ENCODE data around the gene WIPF1.

WIPF1 gene, protein sequence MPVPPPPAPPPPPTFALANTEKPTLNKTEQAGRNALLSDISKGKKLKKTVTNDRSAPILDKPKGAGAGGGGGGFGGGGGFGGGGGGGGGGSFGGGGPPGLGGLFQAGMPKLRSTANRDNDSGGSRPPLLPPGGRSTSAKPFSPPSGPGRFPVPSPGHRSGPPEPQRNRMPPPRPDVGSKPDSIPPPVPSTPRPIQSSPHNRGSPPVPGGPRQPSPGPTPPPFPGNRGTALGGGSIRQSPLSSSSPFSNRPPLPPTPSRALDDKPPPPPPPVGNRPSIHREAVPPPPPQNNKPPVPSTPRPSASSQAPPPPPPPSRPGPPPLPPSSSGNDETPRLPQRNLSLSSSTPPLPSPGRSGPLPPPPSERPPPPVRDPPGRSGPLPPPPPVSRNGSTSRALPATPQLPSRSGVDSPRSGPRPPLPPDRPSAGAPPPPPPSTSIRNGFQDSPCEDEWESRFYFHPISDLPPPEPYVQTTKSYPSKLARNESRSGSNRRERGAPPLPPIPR

DNA sequence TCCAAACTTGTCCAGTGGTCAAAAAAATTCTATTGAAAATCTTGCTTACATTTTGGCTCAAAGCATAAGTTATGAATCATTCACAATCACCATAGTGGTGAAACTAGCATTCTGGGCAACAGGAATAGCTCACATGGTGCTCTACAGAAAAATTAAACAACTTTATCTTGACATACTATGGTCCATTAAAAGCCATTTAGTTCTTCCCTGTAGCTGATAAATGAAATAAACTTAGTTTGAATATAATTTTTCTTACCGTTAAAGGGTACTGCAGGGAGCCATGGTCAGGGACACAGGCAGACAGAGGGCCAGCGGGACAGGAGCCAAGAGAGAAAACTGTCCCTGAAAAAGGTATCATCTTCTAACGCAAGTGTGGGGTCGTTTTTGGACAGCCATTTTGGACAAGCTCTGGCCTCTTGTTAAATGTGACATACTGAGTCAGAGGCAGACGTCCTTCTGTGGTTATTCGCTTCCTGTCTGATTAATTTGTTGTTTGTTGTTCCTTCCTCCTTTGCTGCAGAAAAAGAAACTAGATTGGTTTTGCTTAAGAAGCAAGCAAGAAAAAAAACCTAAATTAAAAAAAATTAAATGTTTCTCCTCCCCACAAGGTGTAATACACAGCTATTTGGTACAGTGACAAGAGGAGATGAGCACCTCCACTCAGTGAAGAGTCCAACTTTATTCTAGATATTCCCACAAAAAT is at the start of gene WIPF1:
Gene WIPF1, minus strand, starts transcription at position 460 of the 703 bp plus-strand sequence. CDS start 12,231 bp downstream, outside the sequence.
- DNase-seq (ENCODE audit: low read depth) = no peak

DNA sequence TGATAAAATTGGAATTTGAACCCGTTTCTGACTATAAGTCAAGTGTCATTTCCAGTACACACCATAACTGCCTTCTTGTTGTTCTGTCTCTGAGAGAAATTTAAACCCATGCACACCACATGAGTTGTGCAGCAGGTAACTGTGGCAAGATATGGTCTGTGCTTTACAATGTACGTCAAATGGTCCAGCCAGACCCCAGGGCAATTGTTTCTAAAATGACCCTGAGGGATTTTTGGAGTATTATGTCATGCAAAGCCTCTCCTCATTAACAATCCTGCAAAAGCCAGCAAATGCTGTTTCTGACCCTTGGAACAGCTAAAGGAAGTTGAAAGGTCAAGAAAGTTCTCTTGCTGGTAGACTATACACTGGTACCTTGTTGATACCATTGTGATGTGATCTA is 47.7 kb upstream of the WIPF1 start:
- no peak for DNase-seq (ENCODE audit: low read depth)

DNA sequence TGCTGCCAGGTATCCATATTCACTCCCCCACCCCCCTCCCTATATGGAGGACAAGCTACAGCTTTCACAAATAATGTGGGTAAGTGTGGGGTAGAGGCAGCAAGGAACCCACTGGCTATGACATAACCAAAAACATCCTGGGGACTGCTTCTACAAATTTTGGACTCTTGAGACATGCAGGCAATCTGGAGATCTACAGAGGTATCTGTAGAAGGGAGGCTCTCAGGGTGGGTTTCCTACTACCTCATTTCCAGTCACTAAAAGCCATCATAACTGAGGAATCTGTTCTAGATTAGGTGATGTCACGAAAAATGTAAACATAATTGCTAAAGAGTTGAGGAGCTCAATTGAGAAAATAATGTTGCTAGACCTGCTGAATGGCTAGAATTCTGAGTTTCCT is 46.8 kb upstream of the WIPF1 start:
- no peak for DNase-seq (ENCODE audit: low read depth)

DNA sequence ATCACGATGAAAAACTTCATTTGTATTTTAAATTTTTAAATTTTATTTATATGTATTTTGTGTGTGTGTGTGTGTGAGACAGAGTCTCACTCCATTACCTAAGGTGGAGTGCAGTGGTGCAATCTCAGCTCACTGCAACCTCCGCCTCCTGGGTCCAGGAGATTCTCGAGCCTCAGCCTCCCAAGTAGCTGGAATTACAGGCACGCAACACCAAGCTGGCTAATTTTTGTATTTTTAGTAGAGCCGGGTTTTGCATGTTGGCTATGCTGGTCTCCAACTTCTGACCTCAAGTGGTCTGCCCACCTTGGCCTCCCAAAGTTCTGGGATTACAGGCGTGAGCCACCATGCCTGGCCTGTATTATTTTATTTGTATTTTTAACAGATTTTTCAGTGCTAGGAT is 45.8 kb upstream of the WIPF1 start:
- no peak for DNase-seq (ENCODE audit: low read depth)

DNA sequence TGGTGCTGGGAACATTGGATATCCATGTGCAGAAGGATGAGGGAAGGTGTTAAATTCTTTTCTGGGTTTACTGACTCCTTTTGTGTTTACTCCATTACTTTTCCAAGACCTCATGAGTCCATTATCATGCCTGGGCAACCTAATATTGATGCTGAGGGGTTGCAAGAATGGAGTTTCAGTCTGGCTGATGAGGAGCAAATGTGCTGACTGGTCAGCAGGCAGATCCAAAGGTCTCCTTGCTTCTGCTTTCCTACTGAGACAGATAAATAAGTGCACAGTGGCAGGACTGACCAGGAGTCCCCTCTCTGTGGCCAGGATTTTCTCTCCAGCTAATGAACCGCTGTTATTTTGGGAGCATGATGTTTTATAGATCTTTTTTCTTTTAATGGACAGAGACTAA is 43.6 kb upstream of the WIPF1 start:
- DNase-seq (ENCODE audit: low read depth) = no peak

DNA sequence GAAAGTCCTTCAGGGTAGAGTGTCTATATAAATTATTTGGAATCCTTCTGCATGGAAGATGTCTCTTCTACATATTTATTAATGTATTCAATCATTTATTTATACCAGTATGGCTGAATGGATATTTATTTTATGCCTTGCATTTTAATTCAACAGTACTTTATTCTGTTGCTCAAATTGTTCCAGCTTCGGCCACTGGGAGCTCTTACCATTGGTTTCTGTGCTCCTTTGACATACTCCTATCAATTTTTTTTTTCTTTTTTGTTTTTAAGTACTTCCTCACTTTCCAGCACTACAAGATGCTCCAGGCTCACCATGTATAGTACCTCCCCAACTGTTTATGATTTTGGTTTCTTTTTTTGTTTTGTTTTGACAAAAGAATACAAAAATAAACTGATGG is 39.4 kb upstream of the WIPF1 start:
- DNase-seq (ENCODE audit: low read depth) = no peak

DNA sequence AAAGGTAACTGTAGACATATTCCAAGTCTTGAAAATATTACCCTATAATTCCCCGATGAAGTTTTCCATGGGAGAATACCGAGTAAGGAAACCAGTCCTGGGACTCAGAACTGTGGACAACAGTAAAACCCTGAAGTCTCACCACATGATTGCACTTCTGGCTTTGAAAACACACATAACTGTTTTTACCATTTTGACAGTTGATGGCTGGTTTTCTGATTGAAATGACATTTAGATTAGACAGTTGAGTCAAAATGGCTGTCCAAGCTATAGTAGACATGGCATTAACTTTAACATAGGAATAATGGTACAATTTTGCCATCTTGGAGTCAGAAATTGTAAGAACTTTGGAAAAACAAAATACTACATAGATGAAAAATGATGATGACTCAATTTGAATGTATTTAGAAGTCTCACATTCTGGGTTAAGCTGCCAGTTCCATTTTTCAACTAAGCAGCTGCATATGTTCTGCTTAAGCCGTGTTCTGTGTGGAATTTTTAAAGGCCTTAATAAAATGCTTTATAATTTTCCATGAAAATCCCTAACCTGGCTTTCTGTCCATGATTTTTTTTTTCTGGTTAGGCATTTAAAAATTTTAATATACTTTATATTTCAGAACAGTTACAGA is 38.3 kb upstream of the WIPF1 start:
- no peak for DNase-seq (ENCODE audit: low read depth)

DNA sequence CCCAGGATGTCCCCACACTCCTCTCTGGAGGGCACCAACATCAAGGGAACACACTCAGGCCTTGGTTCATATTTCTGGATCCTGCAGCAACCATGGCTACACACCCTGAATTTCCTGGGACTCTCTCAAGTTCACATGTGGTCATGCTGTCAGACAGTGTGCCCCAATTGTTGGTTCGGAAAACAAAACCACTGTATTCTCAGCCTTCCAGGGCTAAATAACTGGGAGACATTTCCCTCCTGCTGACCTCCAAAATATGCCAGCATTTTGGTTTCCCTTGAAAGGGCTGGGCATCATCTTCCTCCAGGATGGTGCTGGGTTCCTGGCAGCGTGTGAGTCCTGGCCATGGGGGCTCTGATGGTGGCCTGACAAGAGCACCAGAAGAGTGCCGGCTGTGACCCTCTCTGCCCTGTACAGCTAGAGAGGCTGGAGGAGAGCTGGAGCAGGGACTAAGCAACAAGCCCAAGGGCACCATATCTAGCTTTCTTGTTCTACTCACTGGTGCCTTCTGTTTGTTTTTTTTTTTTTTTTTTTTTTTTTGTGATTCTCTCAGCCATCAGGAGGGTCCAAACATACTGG is 37.5 kb upstream of the WIPF1 start:
- no peak for DNase-seq (ENCODE audit: low read depth)

DNA sequence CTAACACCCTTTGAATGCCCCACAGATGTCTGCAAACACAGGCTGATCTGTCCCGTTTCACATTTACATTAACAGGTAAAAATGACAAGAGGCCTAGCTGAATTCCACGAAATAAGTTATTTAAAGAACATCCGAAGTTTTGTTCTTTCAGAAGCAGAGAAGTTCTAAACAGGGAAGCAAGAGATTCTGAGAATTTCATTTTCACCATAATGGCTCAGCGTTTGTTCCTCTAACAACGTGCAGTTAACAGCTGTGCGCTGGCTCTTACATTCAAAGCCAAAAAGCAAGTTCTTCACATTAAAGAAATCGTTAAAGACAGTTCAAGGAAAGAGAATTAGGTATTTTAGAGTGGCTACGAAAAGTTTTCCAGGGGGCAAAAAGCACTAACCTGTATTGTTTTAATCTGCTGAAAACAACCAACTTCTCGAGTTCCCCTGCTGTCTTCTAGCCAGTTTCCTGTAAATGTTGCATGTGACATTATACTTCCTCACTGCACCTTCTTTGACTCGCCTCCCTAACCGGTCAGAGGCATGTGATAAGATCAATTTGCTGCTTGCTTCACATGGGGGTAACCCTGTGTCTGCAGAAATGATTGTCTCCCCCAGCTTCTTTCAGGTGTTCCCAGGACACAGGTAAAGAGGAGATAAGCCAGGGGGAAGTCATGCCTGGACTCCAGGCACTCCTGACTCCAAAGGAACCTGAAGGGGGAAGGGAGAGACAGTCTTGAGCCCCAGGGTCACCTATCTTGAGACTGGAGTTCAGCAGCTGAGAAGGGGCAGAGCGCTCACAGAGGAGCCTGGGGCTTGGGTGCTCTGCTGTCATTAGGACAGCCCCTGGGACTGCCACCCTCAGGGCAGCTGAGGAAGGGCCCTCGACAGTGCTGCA is 36.8 kb upstream of the WIPF1 start:
- DNase-seq (ENCODE audit: low read depth) = peak; percentile 42

DNA sequence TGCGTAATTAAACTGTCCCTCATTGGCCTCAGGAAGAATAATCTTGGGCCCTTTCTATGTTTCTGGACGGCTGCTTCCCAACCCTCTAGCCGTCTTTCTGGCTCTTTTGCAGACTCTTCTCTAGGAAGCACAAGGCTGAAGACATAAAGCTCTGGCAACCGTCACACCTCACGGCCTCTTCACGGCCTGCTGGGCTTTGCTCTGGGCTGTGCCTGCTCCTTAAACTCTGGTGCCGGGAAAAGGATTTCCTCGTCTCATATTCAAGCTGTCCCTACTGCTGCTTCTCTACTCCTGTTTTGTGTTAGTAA is 36.0 kb upstream of the WIPF1 start:
- DNase-seq (ENCODE audit: low read depth) = no peak

DNA sequence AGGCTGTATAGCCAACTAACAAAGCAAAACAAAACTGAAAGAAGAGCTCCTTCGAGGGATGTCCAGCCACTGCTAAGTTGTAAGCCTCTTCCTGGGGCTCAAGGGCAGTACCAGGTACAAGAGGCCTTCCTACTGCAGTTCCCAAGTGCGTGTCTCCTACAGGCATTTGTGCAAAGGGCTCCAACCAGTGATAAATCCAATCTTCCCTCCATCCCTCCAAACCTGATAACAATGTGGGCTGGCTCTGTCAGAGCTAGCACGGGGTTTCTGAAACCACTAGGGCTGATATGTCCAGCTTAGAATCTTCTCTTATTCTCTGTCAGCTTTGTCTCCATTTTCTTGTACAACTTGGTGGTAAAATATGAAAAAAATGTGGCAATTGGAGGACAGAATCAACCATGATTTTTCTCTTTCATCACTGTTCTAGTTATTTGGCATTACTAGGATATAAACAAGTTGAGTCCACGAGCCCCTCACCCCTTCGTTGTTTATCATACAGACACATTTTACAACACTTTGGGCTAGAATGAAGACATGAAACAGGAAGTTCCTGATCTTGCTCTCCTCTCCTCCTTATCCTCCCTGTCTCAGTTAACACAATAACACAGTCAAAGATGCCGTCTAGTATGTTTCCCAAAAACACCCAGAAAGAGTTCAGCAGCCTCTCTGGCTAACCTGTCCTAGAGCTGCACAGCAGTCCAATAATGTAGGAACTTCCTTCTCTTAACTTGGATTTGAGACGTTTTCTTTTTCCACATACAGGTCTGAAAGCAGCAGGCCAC is 35.4 kb upstream of the WIPF1 start:
- DNase-seq (ENCODE audit: low read depth) = no peak

DNA sequence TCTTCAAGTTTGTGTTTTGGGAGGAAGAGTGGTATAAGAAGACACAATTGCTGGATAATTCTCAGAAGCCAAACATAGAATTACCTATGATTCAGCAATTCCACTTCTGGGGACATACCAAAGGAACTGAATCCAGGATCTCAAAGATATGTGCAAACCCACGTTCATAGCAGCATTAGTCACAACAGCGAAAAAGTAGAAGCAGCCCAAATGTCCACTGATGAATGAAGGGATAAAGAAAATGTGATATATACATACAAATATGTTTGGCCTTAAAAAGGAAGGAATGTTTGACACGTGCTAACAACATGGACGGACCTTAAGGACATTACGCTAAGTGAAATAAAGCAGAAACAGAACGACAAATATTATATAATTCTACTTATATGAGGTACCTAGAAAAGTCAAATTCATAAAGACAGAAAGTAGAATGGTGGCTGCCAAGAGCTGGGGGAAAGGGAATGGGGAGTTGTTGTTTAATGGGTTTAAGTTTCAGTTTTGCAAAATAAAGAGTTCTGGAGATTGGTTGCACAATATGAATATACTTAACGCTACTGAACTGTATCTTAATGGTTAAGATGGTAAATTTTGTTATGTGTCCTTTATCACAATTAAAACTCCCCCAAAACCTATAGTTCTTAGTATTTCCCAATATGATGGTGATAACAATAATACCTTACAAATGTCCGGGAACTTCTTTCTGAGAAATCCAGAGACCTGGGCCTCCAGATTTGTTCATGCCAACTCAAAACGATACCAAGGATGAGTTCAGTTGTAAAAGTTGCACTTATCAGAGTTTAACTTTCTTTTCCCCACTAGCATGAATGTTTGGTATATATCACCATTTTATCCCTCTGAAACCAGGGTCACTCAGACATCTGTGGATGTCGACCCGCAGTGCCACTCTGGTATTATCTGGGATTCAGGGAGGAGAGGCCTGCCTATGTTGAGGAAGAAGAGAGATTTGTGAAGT is 33.7 kb upstream of the WIPF1 start:
- no peak for DNase-seq (ENCODE audit: low read depth)

DNA sequence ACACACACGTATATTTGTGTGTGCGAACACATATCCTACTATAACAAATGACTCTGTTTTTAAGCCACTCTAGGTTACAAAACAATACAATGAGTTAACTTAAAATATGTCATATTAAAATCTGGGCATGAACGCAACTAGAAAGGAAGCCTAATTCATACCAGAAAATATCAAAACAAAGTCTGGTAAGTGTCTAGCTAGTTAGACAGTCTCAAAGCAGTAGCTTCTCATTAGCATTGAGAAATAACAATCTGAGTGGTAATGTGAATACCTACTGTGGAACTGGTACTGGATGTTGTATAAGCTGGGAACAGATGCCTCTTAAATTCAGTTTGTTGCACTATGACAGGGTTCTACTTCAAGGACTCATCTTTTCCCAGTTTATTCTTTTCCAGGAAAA is 32.5 kb upstream of the WIPF1 start:
- DNase-seq (ENCODE audit: low read depth) = no peak

DNA sequence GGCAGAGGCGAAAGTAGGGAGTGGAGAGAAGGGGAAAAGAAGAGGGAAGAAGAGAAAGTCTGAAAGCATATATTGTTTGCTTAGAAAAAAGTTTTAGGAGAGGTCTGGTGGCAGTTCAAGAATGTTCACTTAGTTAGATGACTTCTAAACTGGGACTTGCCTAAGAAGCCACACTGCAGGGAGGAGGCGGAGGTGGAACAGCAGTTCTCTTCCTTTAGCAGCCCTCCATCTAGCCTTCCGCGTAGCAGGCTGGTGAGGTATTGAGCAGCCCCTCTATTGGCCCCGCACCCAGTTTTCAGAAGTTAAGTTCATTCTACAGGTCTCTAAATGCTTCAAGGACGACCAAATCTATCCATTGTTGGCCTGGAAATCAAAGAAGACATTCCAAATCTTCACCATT is 31.9 kb upstream of the WIPF1 start:
- no peak for DNase-seq (ENCODE audit: low read depth)

DNA sequence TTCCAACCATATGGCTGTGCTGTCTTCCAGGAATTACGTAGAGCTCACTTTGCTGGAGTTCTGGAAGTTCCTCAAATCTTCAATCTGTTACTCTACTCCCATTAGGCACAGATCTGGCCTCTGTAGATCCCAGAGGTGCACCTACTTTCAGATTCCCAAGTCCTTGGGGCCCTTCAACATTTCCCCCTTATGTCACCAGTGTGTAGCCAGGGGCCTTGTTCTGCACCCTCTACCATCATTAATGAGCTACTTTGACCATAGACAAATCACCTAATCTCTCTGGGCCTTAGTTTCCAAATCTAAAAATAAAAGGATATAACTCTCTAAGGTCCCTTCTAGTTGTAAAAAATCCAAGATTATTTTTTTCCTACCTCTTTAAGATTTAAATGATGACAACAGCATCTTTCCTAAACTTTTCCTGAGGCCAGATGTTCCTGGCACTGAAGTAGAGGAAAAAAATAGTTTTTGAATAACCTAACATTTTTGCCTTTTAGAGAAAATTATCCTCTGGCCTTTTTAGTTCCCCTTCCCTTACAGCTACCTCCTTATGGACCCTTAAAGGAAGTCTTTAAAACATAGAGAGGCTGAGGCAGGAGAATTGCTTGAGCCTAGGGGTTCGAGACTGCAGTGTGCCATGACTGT is 31.0 kb upstream of the WIPF1 start:
- no peak for DNase-seq (ENCODE audit: low read depth)

DNA sequence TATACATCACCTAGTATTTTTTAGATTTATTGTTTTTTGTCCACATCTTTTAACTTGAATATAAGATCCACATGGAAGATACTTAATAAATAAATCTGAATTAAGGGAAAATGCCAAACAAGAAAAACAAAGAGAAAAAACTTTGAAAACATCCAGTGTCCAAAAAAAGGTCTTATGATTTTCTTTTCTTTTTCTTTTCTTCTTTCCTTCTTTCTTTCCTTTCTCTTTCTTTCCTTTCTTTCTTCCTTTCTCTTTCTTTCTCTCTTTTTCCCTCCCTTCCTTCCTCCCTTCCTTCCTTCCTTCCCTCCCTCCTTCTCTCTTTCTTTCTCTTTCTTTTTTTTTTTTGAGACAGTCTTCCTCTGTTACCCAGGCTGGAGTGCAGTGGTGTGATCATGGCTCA is 29.6 kb upstream of the WIPF1 start:
- DNase-seq (ENCODE audit: low read depth) = no peak

DNA sequence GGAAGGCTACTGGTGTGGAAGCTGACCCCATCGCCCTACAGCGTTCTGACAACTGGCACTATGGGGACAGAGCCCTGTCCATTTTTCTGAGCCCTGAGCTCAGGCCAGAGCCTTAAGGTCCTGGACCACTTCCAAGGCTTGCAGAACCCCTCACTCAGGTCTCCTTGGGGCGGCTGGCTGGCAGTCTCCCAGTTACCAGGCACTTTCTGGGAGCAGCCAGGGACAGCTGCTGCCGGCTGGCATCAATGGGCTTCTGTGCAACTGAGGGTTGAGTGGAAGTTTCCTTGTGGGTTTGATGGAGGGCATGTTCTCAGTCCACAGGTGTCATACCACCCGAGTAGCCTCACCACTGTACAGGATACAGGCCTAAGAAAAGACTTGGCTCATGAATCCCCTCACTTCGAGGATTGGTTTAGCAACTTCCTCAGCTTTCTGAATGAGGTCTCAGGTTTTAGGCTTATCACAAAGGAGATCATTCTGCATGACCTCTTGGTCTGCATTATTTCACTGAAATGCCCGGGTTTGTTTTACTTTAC is 27.4 kb upstream of the WIPF1 start:
- no peak for DNase-seq (ENCODE audit: low read depth)

DNA sequence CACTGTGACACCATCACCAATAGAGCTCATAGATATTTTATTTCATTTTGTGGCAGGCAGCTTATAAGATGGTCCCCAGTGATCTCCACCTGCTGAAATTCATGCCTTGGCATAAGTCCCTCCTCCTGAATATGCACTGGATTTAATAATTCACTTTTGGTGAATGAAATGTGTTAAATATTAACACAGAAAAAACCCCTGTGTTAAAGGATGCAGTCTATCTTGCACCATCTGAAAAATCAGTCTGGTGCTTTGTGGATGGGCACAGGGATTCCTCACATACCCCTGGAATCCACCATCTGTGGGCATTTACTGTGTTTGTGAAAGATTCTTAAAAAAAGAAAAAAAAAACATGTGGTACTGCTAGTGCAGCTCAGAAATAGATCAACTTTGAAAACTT is 26.1 kb upstream of the WIPF1 start:
- no peak for DNase-seq (ENCODE audit: low read depth)

DNA sequence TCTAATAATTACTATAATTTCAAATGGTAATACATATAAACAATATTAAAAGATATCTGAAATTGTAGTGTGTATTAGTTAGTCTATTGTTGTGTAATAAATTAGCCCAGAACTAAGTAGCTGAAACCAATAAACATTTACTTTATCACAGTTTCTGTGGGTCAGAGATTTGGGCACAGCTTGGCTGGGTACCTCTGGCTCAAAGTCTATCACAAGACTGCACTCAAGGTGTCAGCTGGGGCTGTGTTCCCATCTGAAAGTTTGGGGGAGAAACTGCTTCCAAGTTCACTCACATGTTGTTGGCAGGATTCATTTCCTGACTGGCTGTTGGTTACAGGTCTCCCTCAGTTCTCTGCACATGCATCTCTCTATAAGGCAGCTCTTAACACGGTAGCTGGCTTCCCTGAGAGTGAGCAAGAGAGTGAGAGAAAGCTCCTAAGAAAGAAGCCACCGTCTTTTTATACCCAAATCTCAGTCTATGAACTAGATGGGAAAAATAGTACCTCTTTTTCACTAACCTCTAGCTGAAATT is 25.6 kb upstream of the WIPF1 start:
- no peak for DNase-seq (ENCODE audit: low read depth)

All from activated T-cell treated with anti-CD3 and anti-CD28 coated beads for 48 hours (primary cell).